ENCODE measurements around the gene NEK5.

- TF ChIP-seq, protein P1, sequence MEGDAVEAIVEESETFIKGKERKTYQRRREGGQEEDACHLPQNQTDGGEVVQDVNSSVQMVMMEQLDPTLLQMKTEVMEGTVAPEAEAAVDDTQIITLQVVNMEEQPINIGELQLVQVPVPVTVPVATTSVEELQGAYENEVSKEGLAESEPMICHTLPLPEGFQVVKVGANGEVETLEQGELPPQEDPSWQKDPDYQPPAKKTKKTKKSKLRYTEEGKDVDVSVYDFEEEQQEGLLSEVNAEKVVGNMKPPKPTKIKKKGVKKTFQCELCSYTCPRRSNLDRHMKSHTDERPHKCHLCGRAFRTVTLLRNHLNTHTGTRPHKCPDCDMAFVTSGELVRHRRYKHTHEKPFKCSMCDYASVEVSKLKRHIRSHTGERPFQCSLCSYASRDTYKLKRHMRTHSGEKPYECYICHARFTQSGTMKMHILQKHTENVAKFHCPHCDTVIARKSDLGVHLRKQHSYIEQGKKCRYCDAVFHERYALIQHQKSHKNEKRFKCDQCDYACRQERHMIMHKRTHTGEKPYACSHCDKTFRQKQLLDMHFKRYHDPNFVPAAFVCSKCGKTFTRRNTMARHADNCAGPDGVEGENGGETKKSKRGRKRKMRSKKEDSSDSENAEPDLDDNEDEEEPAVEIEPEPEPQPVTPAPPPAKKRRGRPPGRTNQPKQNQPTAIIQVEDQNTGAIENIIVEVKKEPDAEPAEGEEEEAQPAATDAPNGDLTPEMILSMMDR (IDR thresholded peaks at IDR 0.05) = no peak
- TF ChIP-seq POLR2A (IDR thresholded peaks at IDR 0.05) (no peak), POLR2AphosphoS5 (IDR thresholded peaks at IDR 0.05) (no peak)
Observed at GRCh38 chr13:52160053-52160452, 31.2 kb upstream of the NEK5 start.

All from prostate gland (tissue), 2 donors.